Stimulated activated CD8-positive, alpha-beta memory T cell treated with anti-CD3 and anti-CD28 coated beads, Interleukin-2, amount 100 ng/mL, for 48 hours (primary cell): ENCODE measurements around the gene UBE3D.
A peak's percentile ranks its signal among the peaks of the same experiment; 100 is the strongest.
"Not testable (repeated sequence)": the region's sequence is repeated elsewhere in the genome, so short reads cannot be mapped to it uniquely, and the experiment has no call there.

Experiments used
- DNase-seq, 2 donors: peaks; one replicate each; pipeline ENCODE4 v3.0.0-alpha.2; 2020; ENCODE audit warnings: low read depth in 2 of 2

The UBE3D gene

GRCh38 chr6:83055366-83055964, 10.2 kb downstream of the UBE3D start:
- peak in 1 of 2 donors; percentile 2 for DNase-seq

DNA sequence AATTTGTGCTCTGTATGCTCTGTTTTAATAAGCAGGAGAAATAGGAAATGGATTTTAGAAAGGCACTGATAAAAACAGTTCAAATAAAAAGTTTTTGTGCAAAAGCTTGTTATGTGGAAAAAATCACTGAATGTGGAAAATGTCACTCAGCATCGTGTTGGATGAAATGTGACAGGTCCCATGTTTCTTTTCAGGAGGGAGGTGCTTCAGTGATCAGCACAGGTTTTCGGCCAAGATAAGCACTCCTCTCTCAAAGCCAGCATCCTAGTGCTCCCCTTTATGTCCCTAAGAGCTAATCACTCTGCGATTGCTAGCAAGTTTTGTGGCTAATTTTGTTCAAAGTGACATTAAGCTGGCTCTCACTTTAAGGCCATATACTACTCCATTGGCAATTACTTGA, 12.0 kb downstream of the UBE3D start:
- no peak for DNase-seq

- no peak for DNase-seq
Measured at GRCh38 chr6:83051377-83052172, 14.1 kb downstream of the UBE3D start.

DNA sequence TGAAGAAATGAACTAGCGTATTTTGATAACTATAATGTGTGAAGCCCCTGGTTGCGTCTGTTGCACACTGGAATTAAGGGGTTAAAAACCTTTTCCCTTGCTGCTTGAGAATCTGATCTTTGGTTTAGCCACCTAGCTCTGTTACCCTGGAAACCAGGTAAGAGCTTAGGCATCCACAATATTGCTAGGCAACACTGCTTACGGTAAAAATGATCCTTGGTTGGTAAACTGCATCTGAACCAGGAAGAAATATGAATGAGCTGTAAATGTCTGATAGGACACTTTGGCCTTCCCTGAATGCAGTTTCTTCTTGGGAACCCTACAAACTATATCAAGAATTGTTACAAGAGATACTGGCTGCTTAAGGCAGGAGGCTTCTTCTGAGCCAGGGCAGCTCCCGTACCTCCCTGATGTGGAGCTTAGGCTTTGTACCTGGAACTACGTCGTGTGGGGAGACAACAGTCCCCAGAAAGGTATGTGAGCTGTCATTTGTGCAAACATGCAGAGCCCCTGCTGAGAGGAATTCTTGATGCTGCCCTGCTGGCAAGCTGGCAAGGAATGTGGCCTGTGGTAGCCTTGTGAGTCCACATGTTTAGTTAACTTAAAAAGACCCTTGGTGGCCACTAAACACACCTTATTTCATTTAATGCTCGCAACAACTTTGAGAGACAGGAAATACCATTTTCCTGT, 18.4 kb downstream of the UBE3D start:
- DNase-seq = no peak

- DNase-seq = no peak
Measured at GRCh38 chr6:83044091-83044768, 21.4 kb downstream of the UBE3D start.

DNA sequence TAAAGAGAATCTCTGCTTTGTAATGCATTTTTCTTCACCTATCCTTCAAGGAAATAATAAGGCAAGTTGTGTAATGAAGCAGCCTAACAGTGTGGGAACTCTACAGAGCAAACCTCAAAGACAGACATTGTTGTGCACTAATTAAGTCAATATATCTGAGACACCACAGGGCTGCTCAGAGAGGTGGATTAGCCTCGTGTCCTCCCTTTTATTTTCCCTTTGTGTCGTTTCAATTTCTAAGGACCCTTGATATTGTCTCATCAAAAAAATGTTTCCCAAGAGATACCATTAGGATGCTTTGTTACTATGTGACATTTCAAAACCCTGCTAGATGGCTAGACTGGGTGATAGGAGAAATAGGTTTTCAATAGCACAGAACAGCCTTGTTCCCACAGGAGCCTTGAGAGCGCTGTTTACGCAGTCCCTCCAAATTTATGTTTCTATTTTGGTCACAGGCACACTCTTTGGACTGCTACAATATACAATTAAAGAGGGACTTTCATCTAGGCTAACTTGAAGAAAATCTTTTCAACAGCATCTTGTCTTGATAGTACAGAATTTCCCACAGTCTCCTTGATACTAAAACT, 23.1 kb downstream of the UBE3D start:
- DNase-seq = no peak

DNA sequence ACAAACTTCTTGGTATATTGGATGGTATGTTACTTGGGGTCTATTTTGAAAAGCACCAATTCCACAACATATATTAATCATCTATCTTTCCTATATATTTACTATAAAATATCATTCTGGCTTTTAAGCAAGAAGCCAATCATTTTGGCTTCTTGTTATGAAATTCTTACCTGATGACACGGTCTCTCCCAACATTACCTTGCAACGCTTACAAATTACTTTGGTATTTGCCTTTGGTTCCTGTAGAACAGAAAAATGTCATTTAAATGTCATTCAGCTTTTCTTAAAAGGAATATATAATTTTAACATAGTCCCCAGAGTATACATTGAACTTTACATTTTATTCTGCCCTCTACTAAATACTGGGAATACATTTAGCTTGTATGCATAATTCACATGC, 27.4 kb downstream of the UBE3D start:
- DNase-seq = no peak

- DNase-seq = no peak
Measured at GRCh38 chr6:83031689-83032088, 34.0 kb downstream of the UBE3D start.

DNA sequence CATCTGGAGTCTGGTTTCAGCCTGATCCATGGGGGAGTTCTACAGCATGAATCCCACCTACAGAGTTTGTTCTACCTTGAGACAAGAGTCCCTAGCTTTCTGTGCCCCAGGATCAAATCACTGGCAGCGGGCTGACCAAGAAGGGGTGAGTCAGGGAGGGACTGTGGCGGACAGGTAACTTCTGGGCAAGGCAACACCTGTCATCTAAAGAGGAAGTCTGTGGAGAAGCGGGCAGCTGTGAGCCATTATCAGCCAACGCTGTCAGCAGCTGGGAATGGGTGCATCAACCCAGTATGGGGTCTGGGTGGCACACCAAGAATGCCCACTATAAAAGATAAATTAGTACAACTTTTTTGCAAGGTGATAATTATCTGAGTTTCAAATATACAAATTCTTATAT, 45.9 kb downstream of the UBE3D start:
- no peak for DNase-seq

GRCh38 chr6:83011131-83011530, 54.5 kb downstream of the UBE3D start:
- DNase-seq = not testable (repeated sequence)

DNA sequence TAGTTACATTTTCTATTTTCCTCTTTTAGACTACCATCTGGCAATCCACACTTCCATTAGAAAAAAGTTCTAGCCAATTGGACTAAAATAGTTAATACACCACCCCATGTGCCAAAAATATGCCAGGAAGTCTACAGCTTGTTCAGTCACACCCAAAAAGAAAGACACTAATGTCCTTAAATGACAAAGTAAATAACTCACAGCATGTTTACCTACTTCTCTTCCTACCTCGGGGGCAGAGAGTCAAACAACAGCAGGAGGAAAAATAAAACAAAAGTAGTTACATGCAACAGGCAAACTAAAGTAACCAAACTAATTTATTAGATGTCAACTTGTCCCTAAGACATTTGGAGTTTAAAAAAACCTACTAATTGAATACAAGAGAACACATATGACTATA, 57.0 kb downstream of the UBE3D start:
- DNase-seq = no peak

DNA sequence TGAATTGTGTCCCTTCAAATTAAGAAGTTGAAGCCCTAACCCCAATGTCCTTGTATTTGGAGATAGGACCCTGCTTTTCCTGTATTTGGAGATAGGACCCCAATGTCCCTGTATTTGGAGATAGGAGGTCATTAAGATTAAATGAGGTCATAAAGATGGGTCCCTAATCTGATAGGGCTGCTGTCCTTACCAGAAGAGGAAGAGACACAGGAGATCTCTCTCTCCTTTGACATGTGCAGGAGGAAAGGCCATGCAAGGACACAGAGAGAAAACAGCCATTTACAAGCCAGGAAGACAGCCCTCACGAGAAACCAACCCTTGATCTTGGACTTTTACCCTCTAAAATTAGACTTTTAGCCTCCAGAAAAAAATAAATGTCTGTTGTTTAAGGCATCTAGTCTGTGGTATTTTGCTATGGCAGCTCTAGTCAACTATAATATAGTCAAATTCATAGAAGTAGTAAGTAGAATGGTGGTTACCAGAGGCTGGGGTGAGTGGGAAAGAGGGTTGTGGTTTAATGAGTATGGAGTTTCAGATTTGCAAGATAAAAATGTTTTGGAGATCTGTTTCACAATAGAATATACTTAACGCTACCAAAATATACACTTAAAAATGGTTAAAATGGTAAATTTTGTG, 59.3 kb downstream of the UBE3D start:
- DNase-seq = no peak

- DNase-seq = no peak
Measured at GRCh38 chr6:82996156-82996555, 69.5 kb downstream of the UBE3D start.

DNA sequence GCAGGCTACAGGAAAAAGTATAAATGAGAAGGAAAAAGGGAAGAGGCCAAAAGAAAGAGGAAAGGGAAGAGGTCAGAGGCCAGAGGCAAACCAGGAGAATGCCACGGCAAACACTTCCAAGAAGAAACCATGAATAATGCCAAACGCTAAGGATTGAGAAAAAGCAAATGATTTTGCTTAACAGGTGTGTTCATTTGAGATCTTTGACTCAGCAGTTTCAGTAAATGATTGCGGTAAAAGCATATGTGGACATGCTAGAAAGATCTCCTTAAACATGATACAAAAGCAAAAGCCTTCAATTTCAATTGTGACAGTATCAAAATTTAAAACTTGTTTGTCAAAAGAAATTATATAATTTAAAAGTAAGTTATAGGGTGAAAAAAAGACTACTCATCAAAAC, 70.6 kb downstream of the UBE3D start:
- no peak for DNase-seq

GRCh38 chr6:82989736-82990290, 75.8 kb downstream of the UBE3D start:
- no peak for DNase-seq

DNA sequence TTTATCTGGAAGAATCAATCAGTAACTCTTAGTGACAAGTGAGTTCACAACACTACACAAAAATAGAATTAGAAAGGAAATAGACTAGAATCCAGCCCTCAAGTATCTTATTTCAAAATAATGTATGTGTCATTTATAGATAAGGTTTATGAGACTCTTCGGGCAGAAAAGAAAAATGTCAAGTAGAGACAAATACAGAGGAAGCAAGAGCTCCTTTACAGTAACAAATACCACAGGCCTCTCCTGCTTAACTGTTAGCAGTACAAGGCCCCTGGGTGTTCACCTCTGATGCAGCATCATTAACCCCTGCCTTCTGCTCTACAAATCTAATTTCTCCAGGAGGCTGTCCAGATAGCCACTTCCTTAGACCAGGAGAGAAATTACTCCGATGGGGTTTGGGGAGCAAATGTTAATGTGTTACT, 76.7 kb downstream of the UBE3D start:
- DNase-seq = no peak

GRCh38 chr6:82987951-82988350, 77.7 kb downstream of the UBE3D start:
- DNase-seq = no peak

- no peak for DNase-seq
Measured at GRCh38 chr6:82987416-82987815, 78.2 kb downstream of the UBE3D start.

- no peak for DNase-seq
Measured at GRCh38 chr6:82984720-82985119, 80.9 kb downstream of the UBE3D start.

- no peak for DNase-seq
Measured at GRCh38 chr6:82980086-82980485, 85.6 kb downstream of the UBE3D start.

DNA sequence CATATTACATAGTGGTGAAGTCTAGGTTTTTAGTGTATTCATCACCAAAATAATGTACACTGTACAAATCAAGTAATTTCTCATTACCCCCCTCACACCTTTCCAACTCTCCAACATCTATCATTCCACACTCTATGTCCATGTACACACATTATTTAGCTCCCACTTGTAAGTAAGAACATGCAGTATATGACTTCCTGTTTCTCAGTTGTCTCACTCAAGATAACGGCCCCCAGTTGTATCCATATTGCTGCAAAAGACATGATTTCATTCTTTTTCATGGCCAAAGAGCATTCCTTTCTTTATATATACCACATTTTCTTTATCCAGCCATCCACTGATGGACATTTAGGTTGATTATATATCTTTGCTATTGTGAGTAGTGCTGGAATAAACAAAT, 86.0 kb downstream of the UBE3D start:
- no peak for DNase-seq
